ENCODE results near the gene LRRC70.

The LRRC70 gene

GRCh38 chr5:62585751-62586150 lies 7.1 kb downstream of the LRRC70 start:
- Histone ChIP-seq H3K27ac (ENCODE audit: low read depth, low read length) (no peak overlapping the region), H3K9ac (ENCODE audit: low read length in 5 of 5) (no peak overlapping the region), H3K4me3 (ENCODE audit: low read depth in 1 of 5, low read length in 5 of 5) (no peak overlapping the region), H3K4me1 (ENCODE audit: control insufficient read depth in 5 of 5, insufficient read depth in 5 of 5, low read length in 5 of 5) (peaks cover 0 to 6% (median 0%) of the 10 kb centered on the region in 5 donors), H3K27me3 (ENCODE audit: control insufficient read depth in 5 of 5, insufficient read depth in 4 of 5, low read length in 5 of 5) (no peaks in the 10 kb centered on the region), H3K9me3 (ENCODE audit: control insufficient read depth in 5 of 5, low read length in 5 of 5) (no peaks in the 10 kb centered on the region), H3K36me3 (ENCODE audit: control insufficient read depth in 5 of 5, insufficient read depth in 5 of 5, low read length in 5 of 5) (peaks cover 1 to 5% (median 3%) of the 10 kb centered on the region in 5 donors)

DNA sequence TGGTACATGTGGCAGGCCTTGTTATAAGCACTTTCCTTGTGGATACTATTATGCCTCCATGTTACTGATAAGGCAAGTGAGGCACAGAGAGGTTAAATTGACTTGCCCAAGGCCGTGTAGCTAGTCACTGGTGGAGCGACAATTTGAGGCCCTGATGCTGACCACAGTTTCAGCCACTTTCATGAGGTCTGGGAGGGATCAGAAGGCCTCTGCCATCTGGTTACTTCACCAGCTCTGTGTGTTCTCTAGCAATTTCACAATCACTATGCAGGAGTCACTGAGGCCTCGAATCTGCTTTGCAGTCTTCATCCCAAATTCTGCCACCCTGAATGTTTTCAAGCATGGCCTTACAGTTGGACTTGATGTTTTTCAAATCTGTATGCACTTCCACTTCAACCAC lies 9.1 kb downstream of the LRRC70 start:
- H3K27ac ChIP-seq (ENCODE audit: low read depth, low read length) = no peak overlapping the region
- H3K9me3 ChIP-seq (ENCODE audit: control insufficient read depth in 5 of 5, low read length in 5 of 5) = no peaks in the 10 kb centered on the region
- H3K9ac ChIP-seq (ENCODE audit: low read length in 5 of 5) = no peak overlapping the region
- H3K4me3 ChIP-seq (ENCODE audit: low read depth in 1 of 5, low read length in 5 of 5) = no peak overlapping the region
- H3K27me3 ChIP-seq (ENCODE audit: control insufficient read depth in 5 of 5, insufficient read depth in 4 of 5, low read length in 5 of 5) = no peaks in the 10 kb centered on the region
- H3K36me3 ChIP-seq (ENCODE audit: control insufficient read depth in 5 of 5, insufficient read depth in 5 of 5, low read length in 5 of 5) = peaks cover 0 to 14% (median 7%) of the 10 kb centered on the region in 5 donors
- peaks cover 0 to 6% (median 0%) of the 10 kb centered on the region in 5 donors for H3K4me1 ChIP-seq (ENCODE audit: control insufficient read depth in 5 of 5, insufficient read depth in 5 of 5, low read length in 5 of 5)

- no peaks in the 10 kb centered on the region for H3K27me3 ChIP-seq (ENCODE audit: control insufficient read depth in 5 of 5, insufficient read depth in 4 of 5, low read length in 5 of 5)
- H3K36me3 ChIP-seq (ENCODE audit: control insufficient read depth in 5 of 5, insufficient read depth in 5 of 5, low read length in 5 of 5) = peaks cover 3 to 16% (median 11%) of the 10 kb centered on the region in 5 donors
- no peaks in the 10 kb centered on the region for H3K9me3 ChIP-seq (ENCODE audit: control insufficient read depth in 5 of 5, low read length in 5 of 5)
- H3K4me1 ChIP-seq (ENCODE audit: control insufficient read depth in 5 of 5, insufficient read depth in 5 of 5, low read length in 5 of 5) = peaks cover 0 to 6% (median 0%) of the 10 kb centered on the region in 5 donors
- no peak overlapping the region for H3K27ac ChIP-seq (ENCODE audit: low read depth, low read length)
- no peak overlapping the region for H3K4me3 ChIP-seq (ENCODE audit: low read depth in 1 of 5, low read length in 5 of 5)
- H3K9ac ChIP-seq (ENCODE audit: low read length in 5 of 5) = no peak overlapping the region
These were observed 10.0 kb downstream of the LRRC70 start for GRCh38 chr5:62588668-62589067.

GRCh38 chr5:62589504-62589903 lies 10.9 kb downstream of the LRRC70 start:
- Histone ChIP-seq H3K27ac (ENCODE audit: low read depth, low read length) (no peak overlapping the region), H3K27me3 (ENCODE audit: control insufficient read depth in 5 of 5, insufficient read depth in 4 of 5, low read length in 5 of 5) (no peaks in the 10 kb centered on the region), H3K4me3 (ENCODE audit: low read depth in 1 of 5, low read length in 5 of 5) (no peak overlapping the region), H3K9ac (ENCODE audit: low read length in 5 of 5) (no peak overlapping the region), H3K36me3 (ENCODE audit: control insufficient read depth in 5 of 5, insufficient read depth in 5 of 5, low read length in 5 of 5) (peaks cover 3 to 21% (median 15%) of the 10 kb centered on the region in 5 donors), H3K4me1 (ENCODE audit: control insufficient read depth in 5 of 5, insufficient read depth in 5 of 5, low read length in 5 of 5) (peaks cover 0 to 6% (median 0%) of the 10 kb centered on the region in 5 donors), H3K9me3 (ENCODE audit: control insufficient read depth in 5 of 5, low read length in 5 of 5) (no peaks in the 10 kb centered on the region)

GRCh38 chr5:62590387-62590786 lies 11.8 kb downstream of the LRRC70 start:
- Histone ChIP-seq H3K9me3 (ENCODE audit: control insufficient read depth in 5 of 5, low read length in 5 of 5) (no peaks in the 10 kb centered on the region), H3K9ac (ENCODE audit: low read length in 5 of 5) (no peak overlapping the region), H3K4me3 (ENCODE audit: low read depth in 1 of 5, low read length in 5 of 5) (no peak overlapping the region), H3K27ac (ENCODE audit: low read depth, low read length) (no peak overlapping the region), H3K36me3 (ENCODE audit: control insufficient read depth in 5 of 5, insufficient read depth in 5 of 5, low read length in 5 of 5) (peaks cover 3 to 24% (median 21%) of the 10 kb centered on the region in 5 donors), H3K27me3 (ENCODE audit: control insufficient read depth in 5 of 5, insufficient read depth in 4 of 5, low read length in 5 of 5) (no peaks in the 10 kb centered on the region), H3K4me1 (ENCODE audit: control insufficient read depth in 5 of 5, insufficient read depth in 5 of 5, low read length in 5 of 5) (peaks cover 0 to 2% (median 0%) of the 10 kb centered on the region in 5 donors)

DNA sequence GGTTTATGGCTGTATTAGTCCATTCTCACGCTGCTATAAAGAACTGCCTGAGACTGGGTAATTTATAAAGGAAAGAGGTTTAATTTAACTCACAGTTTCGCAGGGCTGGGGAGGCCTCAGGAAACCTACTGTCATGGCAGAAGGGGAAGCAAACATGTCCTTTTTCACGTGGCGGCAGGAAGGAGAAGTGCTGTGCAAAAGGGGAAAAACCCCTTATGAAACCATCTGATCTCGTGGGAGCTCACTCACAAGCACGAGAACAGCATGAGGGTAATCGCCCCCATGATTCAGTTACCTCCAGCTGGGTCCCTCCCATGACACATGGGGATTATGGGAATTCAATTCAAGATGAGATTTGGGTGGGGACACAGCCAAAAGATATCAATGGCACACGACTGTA lies 13.9 kb downstream of the LRRC70 start:
- Histone ChIP-seq H3K9me3 (ENCODE audit: control insufficient read depth in 5 of 5, low read length in 5 of 5) (no peaks in the 10 kb centered on the region), H3K27ac (ENCODE audit: low read depth, low read length) (no peak overlapping the region), H3K4me1 (ENCODE audit: control insufficient read depth in 5 of 5, insufficient read depth in 5 of 5, low read length in 5 of 5) (no peaks in the 10 kb centered on the region), H3K9ac (ENCODE audit: low read length in 5 of 5) (no peak overlapping the region), H3K4me3 (ENCODE audit: low read depth in 1 of 5, low read length in 5 of 5) (no peak overlapping the region), H3K27me3 (ENCODE audit: control insufficient read depth in 5 of 5, insufficient read depth in 4 of 5, low read length in 5 of 5) (no peaks in the 10 kb centered on the region), H3K36me3 (ENCODE audit: control insufficient read depth in 5 of 5, insufficient read depth in 5 of 5, low read length in 5 of 5) (peaks cover 3 to 24% (median 21%) of the 10 kb centered on the region in 5 donors)

DNA sequence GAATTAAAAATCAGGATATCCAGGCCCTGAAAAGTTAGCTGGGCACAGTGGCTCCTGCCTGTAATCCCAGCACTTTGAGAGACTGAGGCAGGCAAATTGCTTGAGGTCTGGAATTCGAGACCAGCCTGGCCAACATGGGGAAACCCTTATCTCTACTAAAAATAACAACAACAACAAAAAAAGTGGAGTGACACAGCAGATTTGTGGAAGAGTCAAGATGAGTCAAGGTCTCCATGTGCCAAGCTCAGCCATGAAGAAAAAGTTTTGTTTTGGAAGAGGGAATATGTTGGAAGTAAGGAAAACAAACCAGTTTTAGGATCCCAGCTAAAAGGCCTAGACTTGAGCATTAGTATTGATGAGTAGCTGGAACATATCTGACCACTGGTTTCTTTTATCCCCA lies 14.7 kb downstream of the LRRC70 start:
- H3K36me3 ChIP-seq (ENCODE audit: control insufficient read depth in 5 of 5, insufficient read depth in 5 of 5, low read length in 5 of 5) = peaks cover 3 to 22% (median 21%) of the 10 kb centered on the region in 5 donors
- no peaks in the 10 kb centered on the region for H3K9me3 ChIP-seq (ENCODE audit: control insufficient read depth in 5 of 5, low read length in 5 of 5)
- H3K27ac ChIP-seq (ENCODE audit: low read depth, low read length) = no peak overlapping the region
- no peak overlapping the region for H3K4me3 ChIP-seq (ENCODE audit: low read depth in 1 of 5, low read length in 5 of 5)
- H3K4me1 ChIP-seq (ENCODE audit: control insufficient read depth in 5 of 5, insufficient read depth in 5 of 5, low read length in 5 of 5) = no peaks in the 10 kb centered on the region
- H3K27me3 ChIP-seq (ENCODE audit: control insufficient read depth in 5 of 5, insufficient read depth in 4 of 5, low read length in 5 of 5) = no peaks in the 10 kb centered on the region
- H3K9ac ChIP-seq (ENCODE audit: low read length in 5 of 5) = no peak overlapping the region

GRCh38 chr5:62594364-62594984 lies 15.9 kb downstream of the LRRC70 start:
- Histone ChIP-seq H3K9ac (ENCODE audit: low read length in 5 of 5) (no peak overlapping the region), H3K9me3 (ENCODE audit: control insufficient read depth in 5 of 5, low read length in 5 of 5) (no peaks in the 10 kb centered on the region), H3K27me3 (ENCODE audit: control insufficient read depth in 5 of 5, insufficient read depth in 4 of 5, low read length in 5 of 5) (no peaks in the 10 kb centered on the region), H3K4me3 (ENCODE audit: low read depth in 1 of 5, low read length in 5 of 5) (no peak overlapping the region), H3K36me3 (ENCODE audit: control insufficient read depth in 5 of 5, insufficient read depth in 5 of 5, low read length in 5 of 5) (peaks cover 3 to 21% (median 16%) of the 10 kb centered on the region in 5 donors), H3K4me1 (ENCODE audit: control insufficient read depth in 5 of 5, insufficient read depth in 5 of 5, low read length in 5 of 5) (no peaks in the 10 kb centered on the region), H3K27ac (ENCODE audit: low read depth, low read length) (no peak overlapping the region)

DNA sequence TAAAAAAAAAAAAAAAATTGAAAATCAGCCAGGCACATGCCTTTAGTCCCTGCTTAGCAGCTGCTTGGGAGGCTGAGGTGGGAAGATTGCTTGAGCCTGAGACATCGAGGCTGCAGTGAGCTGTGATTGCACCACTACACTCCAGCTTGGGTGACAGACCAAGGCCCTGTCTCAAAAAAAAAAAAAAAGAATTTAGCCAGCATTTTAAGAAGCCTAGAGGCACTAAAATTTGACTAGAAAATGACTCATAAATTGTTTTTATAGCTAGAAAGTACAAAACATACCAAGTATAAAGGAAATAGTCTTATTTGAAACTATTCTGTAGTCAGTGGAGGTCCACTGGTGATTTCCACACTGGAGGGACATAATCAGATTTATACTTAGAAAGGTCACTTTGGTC lies 17.5 kb downstream of the LRRC70 start:
- no peaks in the 10 kb centered on the region for H3K4me1 ChIP-seq (ENCODE audit: control insufficient read depth in 5 of 5, insufficient read depth in 5 of 5, low read length in 5 of 5)
- H3K36me3 ChIP-seq (ENCODE audit: control insufficient read depth in 5 of 5, insufficient read depth in 5 of 5, low read length in 5 of 5) = peaks cover 3 to 21% (median 16%) of the 10 kb centered on the region in 5 donors
- H3K4me3 ChIP-seq (ENCODE audit: low read depth in 1 of 5, low read length in 5 of 5) = no peak overlapping the region
- no peaks in the 10 kb centered on the region for H3K27me3 ChIP-seq (ENCODE audit: control insufficient read depth in 5 of 5, insufficient read depth in 4 of 5, low read length in 5 of 5)
- H3K9ac ChIP-seq (ENCODE audit: low read length in 5 of 5) = no peak overlapping the region
- no peak overlapping the region for H3K27ac ChIP-seq (ENCODE audit: low read depth, low read length)
- no peaks in the 10 kb centered on the region for H3K9me3 ChIP-seq (ENCODE audit: control insufficient read depth in 5 of 5, low read length in 5 of 5)

DNA sequence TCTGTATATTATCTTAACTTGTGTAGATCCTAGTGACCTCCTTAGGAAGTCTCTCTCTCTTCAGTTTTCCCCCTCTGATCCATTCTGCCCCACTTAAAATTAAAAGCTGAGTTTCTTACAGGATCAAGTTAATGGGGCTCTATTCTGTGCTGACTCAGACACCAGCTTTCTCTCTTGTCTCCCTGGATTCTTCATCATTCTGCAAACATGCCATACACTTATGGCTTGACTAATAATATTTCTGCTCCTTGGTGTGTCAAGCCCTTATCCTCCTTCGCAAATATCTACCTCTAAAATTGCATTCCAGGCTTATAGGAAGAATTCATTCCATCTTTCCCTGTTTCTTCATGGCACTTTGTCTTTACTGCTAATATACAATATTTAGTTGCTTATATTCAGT lies 18.1 kb downstream of the LRRC70 start:
- Histone ChIP-seq H3K4me1 (ENCODE audit: control insufficient read depth in 5 of 5, insufficient read depth in 5 of 5, low read length in 5 of 5) (no peaks in the 10 kb centered on the region), H3K4me3 (ENCODE audit: low read depth in 1 of 5, low read length in 5 of 5) (no peak overlapping the region)

More for the DNA sequence above, 18.1 kb downstream of the LRRC70 start:
- no peaks in the 10 kb centered on the region for H3K9me3 ChIP-seq (ENCODE audit: control insufficient read depth in 5 of 5, low read length in 5 of 5)
- H3K9ac ChIP-seq (ENCODE audit: low read length in 5 of 5) = no peak overlapping the region
- no peaks in the 10 kb centered on the region for H3K27me3 ChIP-seq (ENCODE audit: control insufficient read depth in 5 of 5, insufficient read depth in 4 of 5, low read length in 5 of 5)
- peaks cover 3 to 19% (median 16%) of the 10 kb centered on the region in 5 donors for H3K36me3 ChIP-seq (ENCODE audit: control insufficient read depth in 5 of 5, insufficient read depth in 5 of 5, low read length in 5 of 5)
- no peak overlapping the region for H3K27ac ChIP-seq (ENCODE audit: low read depth, low read length)
